ENCODE results near the gene IFT88. TPM values are rescaled to one million over a fixed set of nuclear protein-coding genes. Genes with fewer than 3 reads are reported as not detected.

IFT88 gene
- total and polyA plus RNA-seq, 4 donors, result 8.7 to 59.0 (median 14.6) TPM

DNA sequence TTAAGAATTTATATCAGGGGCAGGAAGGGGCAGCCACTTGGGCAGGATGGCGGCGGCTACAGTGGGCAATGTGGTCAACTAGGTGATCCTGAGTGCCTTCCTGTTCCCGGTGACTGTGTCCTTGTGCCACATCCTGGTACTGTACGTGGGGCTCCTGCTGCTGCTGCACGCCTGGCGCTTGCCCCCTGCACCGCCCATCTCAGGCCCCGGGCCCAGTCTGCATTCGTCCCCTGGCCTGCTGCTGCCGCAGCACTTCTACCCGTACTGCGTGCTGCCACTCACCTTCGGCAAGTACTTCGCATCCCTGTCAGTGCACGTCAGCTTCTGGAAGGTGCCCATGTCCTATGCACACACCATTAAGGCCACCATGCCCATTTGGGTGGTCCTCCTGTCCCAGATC lies 40.1 kb downstream of the IFT88 start:
- TF ChIP-seq, protein P1, sequence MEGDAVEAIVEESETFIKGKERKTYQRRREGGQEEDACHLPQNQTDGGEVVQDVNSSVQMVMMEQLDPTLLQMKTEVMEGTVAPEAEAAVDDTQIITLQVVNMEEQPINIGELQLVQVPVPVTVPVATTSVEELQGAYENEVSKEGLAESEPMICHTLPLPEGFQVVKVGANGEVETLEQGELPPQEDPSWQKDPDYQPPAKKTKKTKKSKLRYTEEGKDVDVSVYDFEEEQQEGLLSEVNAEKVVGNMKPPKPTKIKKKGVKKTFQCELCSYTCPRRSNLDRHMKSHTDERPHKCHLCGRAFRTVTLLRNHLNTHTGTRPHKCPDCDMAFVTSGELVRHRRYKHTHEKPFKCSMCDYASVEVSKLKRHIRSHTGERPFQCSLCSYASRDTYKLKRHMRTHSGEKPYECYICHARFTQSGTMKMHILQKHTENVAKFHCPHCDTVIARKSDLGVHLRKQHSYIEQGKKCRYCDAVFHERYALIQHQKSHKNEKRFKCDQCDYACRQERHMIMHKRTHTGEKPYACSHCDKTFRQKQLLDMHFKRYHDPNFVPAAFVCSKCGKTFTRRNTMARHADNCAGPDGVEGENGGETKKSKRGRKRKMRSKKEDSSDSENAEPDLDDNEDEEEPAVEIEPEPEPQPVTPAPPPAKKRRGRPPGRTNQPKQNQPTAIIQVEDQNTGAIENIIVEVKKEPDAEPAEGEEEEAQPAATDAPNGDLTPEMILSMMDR (IDR thresholded peaks at IDR 0.05; ENCODE audit: control extremely low read depth, extremely low read depth), result no peak
- H3K36me3 ChIP-seq (ENCODE audit: control insufficient read depth in 4 of 4, insufficient read depth in 4 of 4, low read length in 4 of 4), result peaks cover 6 to 18% (median 15%) of the 10 kb centered on the region in 4 donors
- no peak overlapping the region for H3K4me3 ChIP-seq
- H3K9me3 ChIP-seq (ENCODE audit: control insufficient read depth in 4 of 4, insufficient read depth in 3 of 4, low read length in 3 of 4), result no peaks in the 10 kb centered on the region
- no peak for DNase-seq
- WGBS, 2 donors, result 95% methylated on average over 15 of the region's 15 CpGs
- H3K27me3 ChIP-seq (ENCODE audit: control insufficient read depth in 3 of 3, insufficient read depth in 3 of 3, low read length in 2 of 3), result no peaks in the 10 kb centered on the region
- no peak overlapping the region for H3K9ac ChIP-seq (ENCODE audit: insufficient read depth in 1 of 2, low read length in 2 of 2)
- H3K4me1 ChIP-seq (ENCODE audit: control insufficient read depth in 5 of 5, insufficient read depth in 5 of 5, low read length in 5 of 5), result no peaks in the 10 kb centered on the region
- H3K27ac ChIP-seq (ENCODE audit: low read depth in 1 of 2, low read length in 1 of 2), result no peak overlapping the region
- ATAC-seq (ENCODE audit: insufficient read depth, low FRiP score), result no peak

DNA sequence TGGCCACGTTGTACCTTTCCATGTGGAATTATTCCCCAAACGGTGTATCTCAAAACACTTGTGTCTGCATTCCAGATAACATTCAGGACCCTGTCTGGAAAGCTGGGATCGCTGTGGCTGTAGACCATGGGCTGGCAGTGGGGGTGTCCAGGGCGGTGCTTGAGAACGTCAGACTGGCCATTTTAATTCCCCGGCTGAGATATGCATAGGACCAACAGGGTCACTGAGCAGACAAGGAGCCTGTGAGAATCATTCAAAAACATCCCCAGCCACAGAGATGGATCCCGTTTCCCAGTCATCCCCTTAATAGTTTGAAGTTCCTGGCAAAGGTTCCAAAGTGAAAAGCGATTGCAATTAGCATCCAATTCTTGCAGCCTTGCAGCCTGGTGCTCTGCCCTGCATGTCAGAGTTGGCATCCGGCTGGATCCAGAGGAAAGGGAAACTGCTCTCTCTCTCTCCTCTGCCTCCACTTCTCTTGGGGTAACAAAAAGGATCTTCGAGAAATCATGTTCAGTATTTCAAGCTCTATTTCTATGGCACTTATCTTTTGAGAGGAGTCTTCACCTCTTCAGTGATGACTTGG lies 41.6 kb downstream of the IFT88 start:
- TF ChIP-seq, protein P1 (IDR thresholded peaks at IDR 0.05; ENCODE audit: control extremely low read depth, extremely low read depth), result no peak
- Histone ChIP-seq H3K9me3 (ENCODE audit: control insufficient read depth in 4 of 4, insufficient read depth in 3 of 4, low read length in 3 of 4) (no peaks in the 10 kb centered on the region), H3K4me3 (no peak overlapping the region), H3K4me1 (ENCODE audit: control insufficient read depth in 5 of 5, insufficient read depth in 5 of 5, low read length in 5 of 5) (no peaks in the 10 kb centered on the region), H3K9ac (ENCODE audit: insufficient read depth in 1 of 2, low read length in 2 of 2) (no peak overlapping the region), H3K27me3 (ENCODE audit: control insufficient read depth in 3 of 3, insufficient read depth in 3 of 3, low read length in 2 of 3) (no peaks in the 10 kb centered on the region), H3K36me3 (ENCODE audit: control insufficient read depth in 4 of 4, insufficient read depth in 4 of 4, low read length in 4 of 4) (peaks cover 6 to 18% (median 14%) of the 10 kb centered on the region in 4 donors), H3K27ac (ENCODE audit: low read depth in 1 of 2, low read length in 1 of 2) (no peak overlapping the region)
- WGBS, 2 donors, result 85 to 86% methylated on average over 10 of the region's 10 CpGs
- ATAC-seq (ENCODE audit: insufficient read depth, low FRiP score), result no peak
- no peak for DNase-seq

DNA sequence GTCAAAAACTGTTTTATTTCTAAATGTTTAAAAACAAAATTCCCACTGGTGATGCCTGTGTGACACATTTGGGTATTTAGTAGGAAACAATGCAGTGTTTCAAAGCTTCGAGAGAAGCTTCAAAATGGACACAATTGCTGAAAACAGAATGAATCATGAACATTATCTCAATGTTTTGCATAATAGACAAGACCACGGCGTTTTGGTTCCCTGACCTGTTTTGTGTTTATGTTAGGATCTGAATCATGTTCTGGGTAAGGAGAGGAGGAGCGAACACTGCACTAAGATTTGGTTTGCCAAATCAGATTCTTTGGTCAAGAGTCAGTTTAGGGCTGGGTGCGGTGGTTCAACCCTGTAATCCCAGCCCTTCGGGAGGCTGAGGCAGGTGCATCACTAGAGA lies 42.2 kb downstream of the IFT88 start:
- no peak for DNase-seq
- H3K9ac ChIP-seq (ENCODE audit: insufficient read depth in 1 of 2, low read length in 2 of 2), result no peak overlapping the region
- H3K27ac ChIP-seq (ENCODE audit: low read depth in 1 of 2, low read length in 1 of 2), result no peak overlapping the region
- H3K4me3 ChIP-seq, result no peak overlapping the region
- TF ChIP-seq, protein P1 (IDR thresholded peaks at IDR 0.05; ENCODE audit: control extremely low read depth, extremely low read depth), result no peak
- H3K27me3 ChIP-seq (ENCODE audit: control insufficient read depth in 3 of 3, insufficient read depth in 3 of 3, low read length in 2 of 3), result no peaks in the 10 kb centered on the region
- WGBS, 2 donors, result 92 to 94% methylated on average over 6 of the region's 6 CpGs
- H3K9me3 ChIP-seq (ENCODE audit: control insufficient read depth in 4 of 4, insufficient read depth in 3 of 4, low read length in 3 of 4), result no peaks in the 10 kb centered on the region
- H3K36me3 ChIP-seq (ENCODE audit: control insufficient read depth in 4 of 4, insufficient read depth in 4 of 4, low read length in 4 of 4), result peaks cover 6 to 16% (median 14%) of the 10 kb centered on the region in 4 donors
- no peaks in the 10 kb centered on the region for H3K4me1 ChIP-seq (ENCODE audit: control insufficient read depth in 5 of 5, insufficient read depth in 5 of 5, low read length in 5 of 5)
- ATAC-seq (ENCODE audit: insufficient read depth, low FRiP score), result no peak

DNA sequence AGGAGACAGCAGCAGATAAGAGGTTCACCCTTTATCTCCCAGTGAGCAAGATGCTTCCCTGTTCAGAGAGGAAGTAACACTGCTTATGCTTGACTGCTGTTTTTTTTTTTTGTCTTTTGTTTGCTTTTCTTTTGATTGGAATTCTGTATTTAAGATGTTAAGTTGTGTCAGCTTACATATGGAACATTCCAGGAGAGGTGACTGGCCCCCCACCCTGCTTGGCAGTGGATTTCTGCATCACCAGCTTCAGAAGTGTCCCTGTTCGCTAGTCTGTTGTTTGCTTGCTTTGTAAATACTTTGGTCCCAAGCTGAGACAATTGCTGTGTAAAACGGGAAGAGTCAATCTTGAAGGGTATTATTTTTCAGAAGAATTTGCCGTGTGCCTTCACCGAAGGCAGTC lies 43.0 kb downstream of the IFT88 start:
- H3K9ac ChIP-seq (ENCODE audit: insufficient read depth in 1 of 2, low read length in 2 of 2), result no peak overlapping the region
- 84 to 93% methylated on average over 4 of the region's 4 CpGs for WGBS, 2 donors
- H3K4me1 ChIP-seq (ENCODE audit: control insufficient read depth in 5 of 5, insufficient read depth in 5 of 5, low read length in 5 of 5), result no peaks in the 10 kb centered on the region
- H3K27me3 ChIP-seq (ENCODE audit: control insufficient read depth in 3 of 3, insufficient read depth in 3 of 3, low read length in 2 of 3), result no peaks in the 10 kb centered on the region
- DNase-seq (no peak), ATAC-seq (ENCODE audit: insufficient read depth, low FRiP score) (no peak)
- no peaks in the 10 kb centered on the region for H3K9me3 ChIP-seq (ENCODE audit: control insufficient read depth in 4 of 4, insufficient read depth in 3 of 4, low read length in 3 of 4)
- TF ChIP-seq, protein P1 (IDR thresholded peaks at IDR 0.05; ENCODE audit: control extremely low read depth, extremely low read depth), result no peak
- H3K27ac ChIP-seq (ENCODE audit: low read depth in 1 of 2, low read length in 1 of 2), result no peak overlapping the region
- no peak overlapping the region for H3K4me3 ChIP-seq
- peaks cover 6 to 16% (median 14%) of the 10 kb centered on the region in 4 donors for H3K36me3 ChIP-seq (ENCODE audit: control insufficient read depth in 4 of 4, insufficient read depth in 4 of 4, low read length in 4 of 4)
